ENCODE results near the gene TARS3. TPM values are rescaled to one million over a fixed set of nuclear protein-coding genes. Genes with fewer than 3 reads are reported as not detected.

The TARS3 gene
- total RNA-seq, 1 experiment from 2014 or later: 12.4 TPM

GRCh38 chr15:101667881-101668280 lies 56.4 kb downstream of the TARS3 start:
- Histone ChIP-seq H3K4me1 (ENCODE audit: control insufficient read depth, insufficient read depth, low read length) (peaks cover 6% of the 10 kb centered on the region), H3K4me3 (ENCODE audit: low read depth in 2 of 2, low read length in 2 of 2) (no peak overlapping the region), H3K27me3 (ENCODE audit: control insufficient read depth, insufficient read depth, low read length) (no peaks in the 10 kb centered on the region), H3K9me3 (ENCODE audit: control insufficient read depth, insufficient read depth, low read depth, low read length) (0 out of 2 replicates have a peak, but pooled peaks cover 3% of the 10 kb centered on the region), H3K27ac (ENCODE audit: low read length) (no peak overlapping the region), H3K36me3 (ENCODE audit: control insufficient read depth, insufficient read depth, low read length) (0 out of 2 replicates have a peak, but pooled peaks cover 2% of the 10 kb centered on the region)
- in situ Hi-C loops (cut with HindIII; ENCODE audit: low pct_unique_long_range_greater_than_20kb, low sequenced_read_pairs): no loop called here
- TF ChIP-seq CTCF (IDR thresholded peaks at IDR 0.05) (no peak), SIN3A (IDR thresholded peaks at IDR 0.05; ENCODE audit: borderline replicate concordance, insufficient read depth, low read depth, low read length) (no peak), POLR2AphosphoS5 (IDR thresholded peaks at IDR 0.05; ENCODE audit: low read depth, low read length) (no peak)
- TF ChIP-seq, protein P1, sequence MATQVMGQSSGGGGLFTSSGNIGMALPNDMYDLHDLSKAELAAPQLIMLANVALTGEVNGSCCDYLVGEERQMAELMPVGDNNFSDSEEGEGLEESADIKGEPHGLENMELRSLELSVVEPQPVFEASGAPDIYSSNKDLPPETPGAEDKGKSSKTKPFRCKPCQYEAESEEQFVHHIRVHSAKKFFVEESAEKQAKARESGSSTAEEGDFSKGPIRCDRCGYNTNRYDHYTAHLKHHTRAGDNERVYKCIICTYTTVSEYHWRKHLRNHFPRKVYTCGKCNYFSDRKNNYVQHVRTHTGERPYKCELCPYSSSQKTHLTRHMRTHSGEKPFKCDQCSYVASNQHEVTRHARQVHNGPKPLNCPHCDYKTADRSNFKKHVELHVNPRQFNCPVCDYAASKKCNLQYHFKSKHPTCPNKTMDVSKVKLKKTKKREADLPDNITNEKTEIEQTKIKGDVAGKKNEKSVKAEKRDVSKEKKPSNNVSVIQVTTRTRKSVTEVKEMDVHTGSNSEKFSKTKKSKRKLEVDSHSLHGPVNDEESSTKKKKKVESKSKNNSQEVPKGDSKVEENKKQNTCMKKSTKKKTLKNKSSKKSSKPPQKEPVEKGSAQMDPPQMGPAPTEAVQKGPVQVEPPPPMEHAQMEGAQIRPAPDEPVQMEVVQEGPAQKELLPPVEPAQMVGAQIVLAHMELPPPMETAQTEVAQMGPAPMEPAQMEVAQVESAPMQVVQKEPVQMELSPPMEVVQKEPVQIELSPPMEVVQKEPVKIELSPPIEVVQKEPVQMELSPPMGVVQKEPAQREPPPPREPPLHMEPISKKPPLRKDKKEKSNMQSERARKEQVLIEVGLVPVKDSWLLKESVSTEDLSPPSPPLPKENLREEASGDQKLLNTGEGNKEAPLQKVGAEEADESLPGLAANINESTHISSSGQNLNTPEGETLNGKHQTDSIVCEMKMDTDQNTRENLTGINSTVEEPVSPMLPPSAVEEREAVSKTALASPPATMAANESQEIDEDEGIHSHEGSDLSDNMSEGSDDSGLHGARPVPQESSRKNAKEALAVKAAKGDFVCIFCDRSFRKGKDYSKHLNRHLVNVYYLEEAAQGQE (IDR thresholded peaks at IDR 0.05; ENCODE audit: insufficient read depth in 1 of 2, low read depth in 2 of 2, low read length in 1 of 2): no peak
- no TSS peak for BruUV-seq (replicated peaks)
- ChIA-PET CTCF (no interaction called here), POLR2A (interaction anchor here (0.6 kb wide), 2 partner anchors 24 to 183 kb away, joined by 3 to 17 read pairs; no protein-coding TSS in a partner anchor)
- DNase-seq (ENCODE audit: low read depth, low spot score) (no peak), ATAC-seq (no peak)
- intact Hi-C loops (cut with micrococcal nuclease; ENCODE audit: unreplicated experiment): no loop called here

DNA sequence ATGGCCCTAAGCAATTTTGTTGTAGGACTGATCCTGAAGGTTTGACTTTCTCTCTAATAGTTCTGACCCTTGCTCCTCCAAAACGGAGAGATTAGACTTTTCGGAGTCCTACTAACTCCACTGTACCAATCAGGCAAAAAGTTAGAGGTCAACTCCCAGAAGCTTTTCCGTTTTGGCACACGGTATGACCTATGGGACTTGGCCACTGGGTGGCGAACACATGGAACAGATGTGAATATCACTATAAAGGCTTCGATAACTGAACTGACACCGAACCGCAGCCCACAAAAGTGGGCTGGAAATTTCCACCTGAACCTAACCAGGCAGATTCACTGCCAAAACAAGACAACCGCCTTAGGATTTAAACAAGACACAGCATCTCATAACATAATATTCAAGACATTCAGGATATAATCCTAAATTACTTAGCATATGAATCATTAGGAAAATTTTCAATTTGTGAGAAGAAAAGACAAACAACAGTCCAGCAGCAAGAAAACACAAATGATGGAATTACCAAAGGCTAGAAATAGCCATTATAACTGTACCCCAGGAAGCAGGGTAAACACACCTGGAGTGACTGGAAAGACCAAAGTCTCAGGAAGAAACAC lies 59.9 kb downstream of the TARS3 start:
- ATAC-seq: peak; percentile 97
- intact Hi-C loops (cut with micrococcal nuclease; ENCODE audit: unreplicated experiment): no loop called here
- 0 out of 2 replicates have a peak, but pooled peaks cover 3% of the 10 kb centered on the region for H3K9me3 ChIP-seq (ENCODE audit: control insufficient read depth, insufficient read depth, low read depth, low read length)
- H3K27ac ChIP-seq (ENCODE audit: low read length): peak overlapping the region; percentile 42
- ChIA-PET CTCF (no interaction called here), POLR2A (no interaction called here)
- in situ Hi-C loops (cut with HindIII; ENCODE audit: low pct_unique_long_range_greater_than_20kb, low sequenced_read_pairs): no loop called here
- BruUV-seq (replicated peaks): no TSS peak
- H3K36me3 ChIP-seq (ENCODE audit: control insufficient read depth, insufficient read depth, low read length): 0 out of 2 replicates have a peak, but pooled peaks cover 2% of the 10 kb centered on the region
- DNase-seq (ENCODE audit: low read depth, low spot score): no peak
- TF ChIP-seq TCF7L2 (IDR thresholded peaks at IDR 0.05; ENCODE audit: low read depth, low read length) (no peak), CTCF (IDR thresholded peaks at IDR 0.05) (peak; percentile 80)
- no peak overlapping the region for H3K4me3 ChIP-seq (ENCODE audit: low read depth in 2 of 2, low read length in 2 of 2)
- no peaks in the 10 kb centered on the region for H3K27me3 ChIP-seq (ENCODE audit: control insufficient read depth, insufficient read depth, low read length)
- H3K4me1 ChIP-seq (ENCODE audit: control insufficient read depth, insufficient read depth, low read length): peaks cover 6% of the 10 kb centered on the region

All from Panc1 (cell line).